Effector CD8-positive, alpha-beta T cell (primary cell): ENCODE results near the gene DCUN1D2.

Source experiments
- DNase-seq: peaks from one replicate; lab custom pipeline; 2025; lab: John Stamatoyannopoulos, UW

The DCUN1D2 gene

GRCh38 chr13:113519556-113519955, 29.0 kb upstream of the DCUN1D2 start:
- DNase-seq: no peak

GRCh38 chr13:113518076-113518803, 27.7 kb upstream of the DCUN1D2 start:
- no peak for DNase-seq

GRCh38 chr13:113514847-113515246, 24.3 kb upstream of the DCUN1D2 start:
- no peak for DNase-seq

GRCh38 chr13:113513761-113514160, 23.2 kb upstream of the DCUN1D2 start:
- DNase-seq: no peak

- DNase-seq: no peak
Observed at GRCh38 chr13:113511361-113511760, 20.9 kb upstream of the DCUN1D2 start.

GRCh38 chr13:113510871-113511270, 20.4 kb upstream of the DCUN1D2 start:
- DNase-seq: no peak

- no peak for DNase-seq
Observed at GRCh38 chr13:113509989-113510388, 19.5 kb upstream of the DCUN1D2 start.

- no peak for DNase-seq
Observed at GRCh38 chr13:113508521-113509254, 18.2 kb upstream of the DCUN1D2 start.

GRCh38 chr13:113507505-113508345, 17.2 kb upstream of the DCUN1D2 start:
- no peak for DNase-seq

GRCh38 chr13:113506871-113507388, 16.4 kb upstream of the DCUN1D2 start:
- no peak for DNase-seq

- DNase-seq: no peak
Observed at GRCh38 chr13:113506025-113506685, 15.6 kb upstream of the DCUN1D2 start.

GRCh38 chr13:113502686-113503085, 12.2 kb upstream of the DCUN1D2 start:
- no peak for DNase-seq

- DNase-seq: no peak
Observed at GRCh38 chr13:113500530-113501265, 10.2 kb upstream of the DCUN1D2 start.

GRCh38 chr13:113499936-113500335, 9.4 kb upstream of the DCUN1D2 start:
- DNase-seq: no peak

GRCh38 chr13:113498905-113499304, 8.4 kb upstream of the DCUN1D2 start:
- no peak for DNase-seq

GRCh38 chr13:113497217-113497616, 6.7 kb upstream of the DCUN1D2 start:
- DNase-seq: no peak

- no peak for DNase-seq
Observed at GRCh38 chr13:113495494-113496210, 5.1 kb upstream of the DCUN1D2 start.

- no peak for DNase-seq
Observed at GRCh38 chr13:113493315-113493951, 2.9 kb upstream of the DCUN1D2 start.

- DNase-seq: no peak
Observed at GRCh38 chr13:113491982-113492381, 1.5 kb upstream of the DCUN1D2 start.

- DNase-seq: no peak
Observed at GRCh38 chr13:113491418-113491883, 940 bp upstream of the DCUN1D2 start.
